HG03460 (cell line): ENCODE measurements around the gene GTF3C5.
A peak's percentile ranks its signal among the peaks of the same experiment; 100 is the strongest.
"Not testable (repeated sequence)": the region's sequence is repeated elsewhere in the genome, so short reads cannot be mapped to it uniquely, and the experiment has no call there.

ENCODE experiments used
- ATAC-seq: cut with Tn5 transposase; IDR thresholded peaks from one replicate; pipeline ENCODE4 v1.9.1; 2021; ENCODE audit not compliant: unreplicated experiment

GTF3C5 gene, protein sequence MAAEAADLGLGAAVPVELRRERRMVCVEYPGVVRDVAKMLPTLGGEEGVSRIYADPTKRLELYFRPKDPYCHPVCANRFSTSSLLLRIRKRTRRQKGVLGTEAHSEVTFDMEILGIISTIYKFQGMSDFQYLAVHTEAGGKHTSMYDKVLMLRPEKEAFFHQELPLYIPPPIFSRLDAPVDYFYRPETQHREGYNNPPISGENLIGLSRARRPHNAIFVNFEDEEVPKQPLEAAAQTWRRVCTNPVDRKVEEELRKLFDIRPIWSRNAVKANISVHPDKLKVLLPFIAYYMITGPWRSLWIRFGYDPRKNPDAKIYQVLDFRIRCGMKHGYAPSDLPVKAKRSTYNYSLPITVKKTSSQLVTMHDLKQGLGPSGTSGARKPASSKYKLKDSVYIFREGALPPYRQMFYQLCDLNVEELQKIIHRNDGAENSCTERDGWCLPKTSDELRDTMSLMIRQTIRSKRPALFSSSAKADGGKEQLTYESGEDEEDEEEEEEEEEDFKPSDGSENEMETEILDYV

DNA sequence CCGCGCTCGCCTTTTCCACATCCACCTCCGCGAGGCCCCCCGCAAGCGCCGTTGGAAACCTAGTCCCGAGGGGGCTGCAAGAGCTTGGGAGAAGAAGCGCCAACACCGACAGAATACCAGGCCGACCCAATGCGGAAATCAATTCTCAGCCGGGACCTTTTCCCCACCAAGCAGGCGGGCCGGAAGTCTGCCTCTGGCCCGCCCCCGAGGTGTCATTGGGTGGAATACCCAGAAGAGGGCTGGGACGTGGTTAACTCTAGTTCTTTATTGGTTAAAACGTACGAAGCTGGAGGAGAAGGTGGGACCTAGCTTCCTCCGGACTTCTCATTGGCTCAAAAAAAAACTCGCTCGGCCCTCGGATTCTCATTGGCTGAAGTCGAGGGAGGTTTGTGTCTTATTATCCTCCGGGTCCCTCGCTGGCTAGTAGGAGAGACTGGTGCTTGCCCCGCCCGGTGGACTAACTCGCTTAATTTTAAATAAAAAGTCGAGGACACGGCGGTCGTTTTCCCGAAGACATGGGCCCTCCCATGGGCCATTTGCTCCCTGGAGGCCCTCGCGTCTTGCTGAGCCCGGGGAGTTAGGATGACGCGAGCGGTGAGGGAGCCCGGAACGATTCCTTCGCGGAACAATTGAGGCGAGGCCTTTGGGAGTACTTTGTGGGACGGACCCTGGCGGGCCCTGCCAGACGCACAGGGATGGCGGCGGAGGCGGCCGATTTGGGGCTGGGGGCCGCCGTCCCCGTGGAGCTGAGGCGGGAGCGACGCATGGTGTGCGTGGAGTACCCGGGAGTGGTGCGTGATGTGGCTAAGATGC is at the start of gene GTF3C5:
Gene GTF3C5 (plus strand): TSS at position 681 of the 813 bp plus-strand sequence. CDS start 15 bp downstream, at position 696.
- ATAC-seq, result peak; percentile 94

DNA sequence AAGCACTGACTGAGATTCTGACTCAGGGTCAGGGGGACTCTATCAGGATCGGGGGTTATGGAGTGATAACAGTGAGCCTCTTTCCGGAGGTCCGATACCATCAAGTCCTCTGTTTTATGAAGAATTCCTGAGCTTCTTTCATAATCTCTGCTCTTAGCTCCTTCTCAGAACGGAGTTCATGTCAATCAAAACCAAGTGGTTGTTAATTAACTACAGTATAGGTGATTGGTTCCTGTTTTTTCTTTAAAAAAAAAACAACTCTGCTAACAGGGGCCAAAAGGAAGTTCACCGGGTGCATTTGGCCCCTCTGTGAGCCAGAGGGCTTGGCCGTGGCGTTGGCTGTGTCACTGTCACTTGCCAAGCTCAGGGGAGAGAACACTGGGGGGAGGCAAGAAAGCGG is 48.3 kb upstream of the GTF3C5 start:
- ATAC-seq, result peak; percentile 65

DNA sequence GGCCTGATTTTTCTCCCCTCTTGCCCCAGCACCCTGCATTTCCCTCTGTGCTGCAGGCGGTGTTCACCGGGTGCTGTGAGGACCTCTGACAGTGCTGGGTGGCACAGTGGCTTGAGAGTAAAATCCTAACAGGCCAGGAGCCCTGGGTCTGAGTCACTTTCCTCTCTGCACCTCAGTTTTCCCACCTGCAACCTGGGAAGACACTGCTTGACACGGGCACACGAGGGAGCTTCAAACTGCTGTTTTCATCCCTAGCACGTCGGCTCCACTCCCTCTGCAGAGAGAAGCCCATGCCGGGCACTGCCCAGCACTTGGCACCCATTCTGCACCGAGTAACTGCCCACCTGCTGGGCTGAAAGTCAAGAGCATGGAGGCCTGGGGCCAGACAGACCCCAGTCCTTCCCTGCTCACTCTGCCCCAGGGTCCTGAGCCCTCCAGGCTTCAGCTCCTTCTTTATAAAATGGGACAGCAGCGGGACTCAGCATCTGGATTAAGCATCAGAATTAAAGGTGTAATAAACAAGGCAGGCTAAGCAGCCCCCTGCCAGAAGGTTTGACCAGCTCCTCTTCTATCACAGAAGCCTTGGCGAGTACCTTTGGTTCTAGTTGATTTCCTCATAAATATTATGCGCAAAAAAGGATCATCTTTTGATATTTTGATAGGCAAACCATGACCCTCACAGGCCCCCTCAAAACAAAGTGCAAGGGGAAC is 47.2 kb upstream of the GTF3C5 start:
- ATAC-seq, result no peak

DNA sequence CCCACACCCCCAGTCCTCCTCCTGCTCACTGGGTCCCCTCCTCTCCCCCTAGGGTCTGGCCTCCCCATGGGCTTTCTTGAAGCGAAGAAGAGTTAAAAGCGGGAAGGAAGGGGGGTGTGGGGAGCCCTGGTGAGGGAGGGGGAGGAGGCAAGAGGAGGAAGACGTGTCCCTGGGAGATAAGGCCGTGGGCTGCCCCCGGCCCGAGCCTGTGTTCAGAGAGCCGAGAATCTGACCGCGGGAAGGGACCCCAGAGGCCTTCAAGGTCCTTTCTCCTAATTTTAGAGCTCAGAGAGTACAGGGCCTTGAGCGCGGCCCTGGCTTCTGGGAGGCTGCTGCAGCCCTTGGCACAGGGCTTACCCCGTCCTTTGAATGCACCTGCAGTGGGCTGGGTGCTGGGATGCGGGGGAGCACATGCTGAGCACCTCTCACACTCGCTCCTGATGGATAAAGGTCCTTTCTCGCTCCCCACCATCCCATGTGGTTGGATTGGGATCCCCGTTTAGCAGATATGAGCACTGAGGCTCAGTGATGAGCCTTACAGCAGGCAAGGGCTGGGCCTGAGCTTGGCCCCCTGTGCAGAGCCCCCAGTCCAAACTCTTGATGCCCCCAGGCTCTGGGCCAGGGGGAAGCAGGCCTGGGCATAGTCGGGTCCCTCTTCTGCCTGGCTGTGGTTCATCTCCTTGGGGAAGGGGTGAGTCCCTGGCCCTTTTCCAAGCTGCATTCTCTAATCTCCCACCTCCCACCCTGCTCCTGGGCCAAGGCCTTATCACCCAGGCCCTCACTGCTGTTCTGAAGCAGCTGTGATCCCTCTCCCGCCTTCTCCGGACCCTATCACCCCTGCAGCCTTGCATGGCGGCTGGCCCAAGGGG is 46.4 kb upstream of the GTF3C5 start:
- no peak for ATAC-seq

DNA sequence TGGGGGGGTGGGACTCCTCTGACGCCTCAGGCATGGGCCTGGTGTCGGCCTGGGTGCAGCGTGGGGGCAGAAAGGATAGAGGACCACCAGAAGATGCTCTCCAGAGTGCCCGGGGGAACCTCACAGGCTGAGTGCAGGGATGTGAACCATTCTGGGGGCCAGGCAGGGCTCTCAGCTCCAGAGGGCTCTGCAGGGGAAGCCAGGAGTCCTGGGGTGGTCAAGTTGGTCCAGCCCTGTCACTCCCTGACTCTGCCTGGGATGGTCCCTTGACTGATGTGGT is 45.8 kb upstream of the GTF3C5 start:
- no peak for ATAC-seq

DNA sequence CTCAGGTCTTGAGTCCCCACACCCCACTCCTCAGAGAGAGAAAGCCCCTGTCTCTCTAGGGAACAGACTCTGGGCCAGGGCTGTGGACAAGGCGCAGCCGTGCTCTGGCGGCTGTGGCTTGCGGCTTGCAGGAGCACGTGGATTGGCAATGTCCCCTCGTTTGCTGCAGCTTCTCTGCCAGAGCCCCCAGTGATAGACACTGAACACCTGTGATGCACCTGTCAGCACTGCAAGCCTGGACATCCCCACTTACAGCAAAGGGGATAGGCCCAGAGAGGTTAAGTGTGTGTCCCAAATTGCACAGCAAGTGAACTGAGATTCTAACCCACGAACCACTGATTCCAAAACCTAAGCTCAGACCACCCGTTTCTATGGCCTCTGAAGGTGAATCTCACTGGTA is 45.3 kb upstream of the GTF3C5 start:
- ATAC-seq, result no peak

DNA sequence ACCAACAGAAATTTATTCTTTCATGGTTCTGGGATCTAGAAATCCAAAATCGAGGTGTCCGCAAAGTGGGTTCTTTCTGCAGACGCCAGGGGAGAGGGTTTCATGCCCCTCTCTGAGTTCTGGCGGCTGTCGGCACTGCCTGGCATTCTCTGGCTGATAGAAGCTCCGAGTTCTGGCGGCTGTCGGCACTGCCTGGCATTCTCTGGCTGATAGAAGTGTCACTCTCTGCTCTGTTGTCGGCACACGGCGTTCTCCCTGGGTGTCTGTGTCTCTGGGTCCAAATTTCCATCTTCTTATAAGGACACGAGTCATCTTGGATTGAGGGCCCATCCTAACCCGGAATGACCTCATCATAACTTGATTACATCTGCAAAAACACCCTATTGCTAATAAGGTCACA is 44.7 kb upstream of the GTF3C5 start:
- no peak for ATAC-seq

DNA sequence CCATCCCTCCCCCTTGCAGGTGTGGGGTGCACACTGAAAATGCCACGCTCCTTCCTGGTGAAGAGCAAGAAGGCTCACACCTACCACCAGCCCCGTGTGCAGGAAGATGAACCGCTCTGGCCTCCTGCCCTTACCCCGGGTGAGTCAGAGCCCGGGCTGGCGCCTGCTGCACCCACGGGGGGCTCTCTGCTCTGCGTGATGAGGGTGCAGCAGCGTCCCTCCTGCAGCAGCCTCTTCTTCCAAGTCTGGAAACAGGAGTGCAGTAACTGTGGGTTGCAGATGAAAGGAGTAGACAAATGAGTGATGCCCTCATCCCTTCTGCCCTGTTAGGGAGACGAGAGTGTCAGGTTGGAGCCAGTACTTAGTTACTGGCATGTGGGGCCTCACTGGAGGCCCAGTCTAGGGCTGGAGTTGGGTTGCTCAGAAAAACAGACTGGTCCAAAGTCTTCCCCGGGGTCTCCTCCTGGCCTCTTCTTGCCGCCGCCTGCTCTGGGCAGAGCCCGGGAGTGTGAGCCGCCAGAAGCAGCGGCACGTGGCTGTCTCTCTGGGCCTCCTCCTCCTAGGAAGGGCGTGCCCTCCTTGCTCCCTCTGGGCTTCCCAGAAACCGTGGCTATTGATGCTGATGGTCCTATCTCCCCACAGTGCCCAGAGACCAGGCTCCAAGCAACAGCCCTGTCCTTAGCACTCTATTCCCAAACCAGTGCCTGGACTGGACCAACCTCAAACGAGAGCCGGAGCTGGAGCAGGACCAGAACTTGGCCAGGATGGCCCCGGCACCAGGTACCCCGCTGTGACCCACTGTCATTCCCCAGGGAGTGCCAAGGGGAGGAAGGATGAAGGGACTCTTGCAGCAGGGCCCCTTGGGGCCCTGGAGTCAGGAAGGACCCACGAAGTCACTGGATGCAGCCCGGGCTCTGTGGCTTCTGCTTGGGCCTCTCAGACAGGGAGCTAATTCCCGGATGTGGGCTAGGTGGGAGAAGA is 43.9 kb upstream of the GTF3C5 start:
- no peak for ATAC-seq

DNA sequence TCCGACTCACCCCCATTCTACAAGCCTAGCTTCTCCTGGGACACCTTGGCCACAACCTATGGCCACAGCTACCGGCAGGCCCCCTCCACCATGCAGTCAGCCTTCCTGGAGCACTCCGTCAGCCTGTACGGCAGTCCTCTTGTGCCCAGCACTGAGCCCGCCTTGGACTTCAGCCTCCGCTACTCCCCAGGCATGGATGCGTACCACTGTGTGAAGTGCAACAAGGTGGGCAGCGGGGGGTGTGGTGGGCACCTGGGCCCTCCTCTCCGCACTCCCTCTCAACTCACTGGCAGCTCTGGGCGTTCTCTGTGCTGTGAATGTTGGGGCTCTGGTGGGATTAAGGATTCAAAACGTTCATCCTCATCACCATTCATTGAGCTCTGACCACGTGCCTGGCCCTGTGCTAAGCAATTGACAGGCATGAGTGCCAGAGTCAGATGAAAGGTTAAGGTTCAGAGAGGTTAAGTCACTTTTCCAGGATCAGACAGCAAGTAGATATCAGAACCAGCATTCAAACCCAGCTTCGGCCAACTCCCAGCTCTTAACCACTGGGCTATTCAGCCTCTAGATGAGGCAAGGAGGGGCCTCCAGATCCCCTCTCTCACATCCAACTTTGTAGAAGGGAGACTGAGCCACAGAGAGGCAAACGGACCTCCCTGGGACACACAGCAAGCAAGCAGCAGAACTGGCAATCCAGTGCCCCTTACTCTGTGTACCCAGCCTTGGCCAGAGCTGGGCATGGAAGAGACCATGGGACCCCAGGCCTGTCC is 42.4 kb upstream of the GTF3C5 start:
- no peak for ATAC-seq

DNA sequence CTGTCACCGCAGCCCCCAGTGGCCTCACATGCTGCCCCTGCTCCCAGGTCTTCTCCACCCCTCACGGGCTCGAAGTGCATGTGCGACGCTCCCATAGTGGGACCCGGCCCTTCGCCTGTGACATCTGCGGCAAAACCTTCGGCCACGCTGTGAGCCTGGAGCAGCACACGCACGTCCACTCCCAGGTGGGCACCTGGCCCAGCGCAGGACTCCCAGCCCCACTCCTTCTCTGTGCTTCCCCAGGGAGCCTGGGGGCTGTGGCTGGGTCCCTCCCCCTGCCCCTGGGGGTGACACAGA is 41.8 kb upstream of the GTF3C5 start:
- ATAC-seq, result no peak

DNA sequence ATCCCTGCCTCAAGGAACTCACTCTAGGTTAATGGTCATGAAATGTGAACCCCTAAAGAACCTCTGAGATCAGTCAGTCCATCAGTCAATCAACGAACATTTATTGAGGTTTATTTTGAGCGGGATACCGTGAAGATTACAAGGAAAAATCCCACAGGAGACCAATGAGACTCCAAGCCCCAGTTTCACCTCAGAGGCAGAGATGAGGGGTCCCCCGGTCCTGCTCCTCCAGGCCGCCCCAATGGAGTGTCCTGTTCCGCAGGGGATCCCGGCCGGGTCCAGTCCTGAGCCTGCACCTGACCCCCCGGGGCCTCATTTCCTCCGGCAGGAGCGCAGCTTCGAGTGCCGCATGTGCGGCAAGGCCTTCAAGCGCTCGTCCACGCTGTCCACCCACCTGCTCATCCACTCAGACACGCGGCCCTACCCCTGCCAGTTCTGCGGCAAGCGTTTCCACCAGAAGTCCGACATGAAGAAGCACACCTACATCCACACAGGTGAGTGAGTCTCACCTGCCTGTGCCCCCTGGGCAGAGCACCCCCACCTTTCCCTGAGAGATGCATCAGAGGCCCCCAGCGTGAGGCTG is 41.3 kb upstream of the GTF3C5 start:
- no peak for ATAC-seq

DNA sequence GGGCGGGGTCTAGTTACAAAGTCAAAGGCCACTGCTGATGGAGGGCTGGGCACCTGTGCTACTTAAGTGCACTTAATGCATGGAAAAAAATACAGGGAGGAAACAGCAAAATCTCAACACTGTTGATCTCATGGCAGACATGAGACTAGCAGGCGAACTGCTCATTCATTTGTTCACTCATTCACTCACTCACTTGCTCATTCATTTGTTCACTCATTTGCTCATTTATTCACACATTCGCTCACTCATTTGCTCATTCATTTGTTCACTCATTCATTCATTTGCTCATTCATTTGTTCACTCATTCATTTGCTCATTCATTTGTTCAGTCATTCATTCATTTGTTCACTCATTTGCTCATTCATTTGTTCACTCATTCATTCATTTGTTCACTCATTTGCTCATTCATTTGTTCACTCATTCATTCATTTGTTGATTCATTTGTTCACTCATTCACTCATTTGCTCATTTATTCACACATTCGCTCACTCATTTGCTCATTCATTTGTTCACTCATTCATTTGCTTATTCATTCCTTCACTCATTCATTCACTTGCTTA is 40.7 kb upstream of the GTF3C5 start:
- ATAC-seq, result not testable (repeated sequence)

DNA sequence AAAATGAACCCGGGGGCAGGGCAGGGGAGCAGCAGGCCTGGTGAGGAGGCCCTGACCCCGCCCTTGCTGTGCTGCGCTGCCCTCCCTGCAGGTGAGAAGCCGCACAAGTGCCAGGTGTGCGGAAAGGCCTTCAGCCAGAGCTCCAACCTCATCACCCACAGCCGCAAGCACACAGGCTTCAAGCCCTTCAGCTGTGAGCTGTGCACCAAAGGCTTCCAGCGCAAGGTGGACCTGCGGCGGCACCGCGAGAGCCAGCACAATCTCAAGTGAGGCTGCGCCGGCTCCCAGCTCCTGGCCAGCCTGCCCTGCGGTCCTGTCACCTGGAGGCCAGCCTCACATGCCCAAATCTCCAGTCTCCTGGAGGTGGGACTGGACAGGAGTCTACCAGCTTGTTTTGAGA is 40.0 kb upstream of the GTF3C5 start:
- ATAC-seq, result no peak

DNA sequence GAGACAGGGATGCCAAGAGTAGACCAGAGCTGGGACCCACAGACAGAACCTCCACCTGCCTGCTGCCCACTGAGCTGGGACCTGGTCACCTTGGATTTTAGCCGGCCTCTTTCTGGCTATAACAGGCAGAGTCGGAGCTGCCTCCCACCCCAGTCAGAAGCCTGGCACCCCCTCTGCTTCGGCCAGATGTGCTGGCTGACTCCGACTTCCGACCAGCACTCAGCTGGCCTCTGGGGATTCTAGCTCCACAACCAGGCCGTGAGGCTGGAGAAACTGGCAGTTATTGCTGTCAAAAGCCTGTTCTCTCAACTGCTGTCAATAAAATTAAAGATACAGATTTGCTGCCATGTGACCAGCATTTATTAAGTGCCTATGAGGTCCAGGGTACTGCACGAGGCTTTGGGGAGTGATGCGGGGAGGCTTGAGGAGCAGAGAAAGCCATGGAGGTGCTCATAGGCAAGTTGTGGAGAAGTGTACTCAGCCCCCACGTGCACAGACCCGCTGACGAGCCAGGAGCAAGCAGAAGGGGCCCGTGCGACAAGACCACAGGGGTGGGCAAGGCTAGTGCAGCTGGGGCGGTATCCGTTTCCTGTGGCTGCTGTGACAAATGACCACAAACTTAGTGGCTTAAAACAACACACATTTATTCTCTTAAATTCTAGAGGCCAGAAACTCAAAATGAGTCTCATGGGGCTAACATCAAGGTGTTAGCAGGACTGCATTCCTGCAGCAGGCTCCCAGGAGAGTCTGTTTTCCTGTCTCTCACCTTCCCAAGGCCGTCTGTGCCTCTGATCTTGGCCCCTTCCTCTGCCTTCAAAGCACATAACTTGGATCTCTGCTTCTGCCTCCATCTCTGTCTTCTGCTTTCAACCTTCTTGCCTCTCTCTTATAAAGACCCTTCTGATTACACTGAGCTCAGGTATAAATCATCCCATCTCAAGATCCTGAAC is 39.2 kb upstream of the GTF3C5 start:
- peak; percentile 47 for ATAC-seq

DNA sequence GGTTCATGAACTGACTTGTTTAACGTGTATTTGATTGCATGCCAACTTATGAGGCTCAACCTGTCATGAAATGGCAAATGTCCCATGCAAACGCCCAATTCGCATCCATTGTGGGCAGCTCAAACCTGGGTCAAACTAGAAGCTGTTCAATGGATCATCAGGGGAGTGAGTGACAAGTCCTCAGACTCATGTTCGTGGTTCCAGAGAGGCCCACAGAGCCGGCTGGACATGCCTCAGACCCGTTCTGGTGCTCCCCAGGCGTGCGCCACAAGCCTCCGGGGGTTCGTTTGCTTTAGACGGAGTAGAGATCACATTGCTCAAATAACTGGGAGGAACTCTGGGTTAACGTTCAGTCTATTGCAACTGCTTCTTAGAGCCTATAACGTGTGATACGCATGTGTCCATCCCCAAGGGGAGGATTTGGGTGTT is 37.3 kb upstream of the GTF3C5 start:
- no peak for ATAC-seq

DNA sequence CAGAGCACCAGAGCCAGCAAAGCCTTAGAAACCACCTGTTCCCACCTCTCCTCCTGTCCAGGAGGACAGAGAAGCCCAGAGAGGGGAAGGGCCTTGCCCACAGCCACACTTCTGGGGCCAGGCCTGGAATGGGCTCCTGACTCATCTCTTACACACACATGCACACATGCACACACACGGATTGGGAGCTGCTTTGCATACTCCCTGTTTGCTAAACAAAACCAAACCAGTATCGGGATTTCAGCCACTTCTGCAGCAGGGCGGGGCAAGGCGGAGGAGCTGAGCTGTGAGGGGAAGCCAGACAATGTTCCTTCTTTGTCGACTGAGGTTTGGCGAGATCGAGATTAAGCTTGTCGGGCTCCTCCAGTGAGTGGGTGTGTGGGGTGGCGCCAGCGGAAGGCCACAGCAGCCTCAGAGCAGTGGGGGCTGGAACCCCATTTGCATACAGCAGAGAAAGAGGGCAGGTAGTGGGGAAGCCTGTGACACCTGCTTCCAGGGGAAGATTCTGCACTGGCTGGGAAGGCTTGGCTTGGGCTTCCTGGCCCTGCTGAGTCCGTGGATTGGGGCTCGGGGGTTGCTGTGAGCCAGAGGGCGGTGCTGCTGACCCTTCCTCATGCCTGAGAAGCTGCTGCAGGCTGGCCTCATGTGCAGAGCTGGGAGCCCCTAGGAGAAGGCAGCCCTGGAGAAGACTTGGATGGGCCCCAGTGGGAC is 36.2 kb upstream of the GTF3C5 start:
- ATAC-seq, result no peak

DNA sequence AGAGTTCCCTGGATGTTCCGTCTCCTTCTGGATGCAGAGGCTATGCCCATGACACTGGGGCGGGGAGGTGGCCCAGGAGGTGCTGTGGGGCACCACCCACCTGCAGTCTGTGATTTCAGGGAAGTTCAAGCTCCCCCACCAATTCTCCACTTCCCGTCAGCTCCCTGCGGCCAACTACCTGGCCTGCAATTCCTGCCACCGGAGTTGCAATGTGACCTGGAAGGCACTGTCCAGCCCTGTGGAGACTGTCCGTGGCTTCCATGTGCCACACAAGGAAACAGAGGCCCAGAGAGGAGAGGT is 35.7 kb upstream of the GTF3C5 start:
- ATAC-seq, result no peak
